ENCODE measurements around the gene TMEM203.

Gene TMEM203

GRCh38 chr9:137217276-137218211 is 12.1 kb upstream of the TMEM203 start:
- DNase-seq: no peak

- no peak for DNase-seq
Observed at GRCh38 chr9:137216188-137216965, 10.9 kb upstream of the TMEM203 start.

DNA sequence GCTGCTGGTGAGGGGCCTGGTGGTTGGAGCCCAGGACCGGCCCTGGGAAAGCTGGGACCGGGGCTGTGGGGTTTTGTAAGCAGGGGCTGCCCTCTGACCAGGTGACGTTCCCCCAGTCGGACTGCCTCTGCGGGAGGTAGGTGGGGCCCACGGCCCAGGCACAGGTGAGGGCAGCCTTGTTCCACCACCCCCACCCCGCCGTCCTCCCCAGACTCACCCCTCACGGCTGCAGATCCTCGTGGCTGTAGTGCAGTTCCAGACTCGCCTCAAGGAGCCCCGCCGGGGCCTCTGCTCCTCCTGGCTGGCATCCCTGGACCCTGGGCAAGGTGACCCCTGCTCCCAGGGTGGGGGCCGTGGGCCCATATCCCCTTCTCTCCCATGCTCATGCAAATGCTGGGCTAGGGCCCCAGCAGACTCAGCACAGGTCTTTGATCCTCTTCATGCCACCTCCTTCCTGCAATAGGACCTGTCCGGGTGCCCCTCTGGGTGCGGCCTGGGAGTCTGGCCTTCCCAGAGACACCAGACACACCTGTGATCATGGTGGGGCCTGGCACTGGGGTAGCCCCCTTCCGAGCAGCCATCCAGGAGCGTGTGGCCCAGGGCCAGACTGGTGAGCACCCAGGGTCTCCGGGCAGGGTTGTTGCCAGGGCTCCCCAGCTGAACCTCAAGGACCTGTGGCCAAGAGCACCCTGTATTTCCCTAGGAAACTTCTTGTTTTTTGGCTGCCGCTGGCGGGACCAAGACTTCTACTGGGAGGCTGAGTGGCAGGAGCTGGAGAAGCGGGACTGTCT is 9.9 kb upstream of the TMEM203 start:
- no peak for DNase-seq

- no peak for DNase-seq
Observed at GRCh38 chr9:137214620-137215019, 9.2 kb upstream of the TMEM203 start.

DNA sequence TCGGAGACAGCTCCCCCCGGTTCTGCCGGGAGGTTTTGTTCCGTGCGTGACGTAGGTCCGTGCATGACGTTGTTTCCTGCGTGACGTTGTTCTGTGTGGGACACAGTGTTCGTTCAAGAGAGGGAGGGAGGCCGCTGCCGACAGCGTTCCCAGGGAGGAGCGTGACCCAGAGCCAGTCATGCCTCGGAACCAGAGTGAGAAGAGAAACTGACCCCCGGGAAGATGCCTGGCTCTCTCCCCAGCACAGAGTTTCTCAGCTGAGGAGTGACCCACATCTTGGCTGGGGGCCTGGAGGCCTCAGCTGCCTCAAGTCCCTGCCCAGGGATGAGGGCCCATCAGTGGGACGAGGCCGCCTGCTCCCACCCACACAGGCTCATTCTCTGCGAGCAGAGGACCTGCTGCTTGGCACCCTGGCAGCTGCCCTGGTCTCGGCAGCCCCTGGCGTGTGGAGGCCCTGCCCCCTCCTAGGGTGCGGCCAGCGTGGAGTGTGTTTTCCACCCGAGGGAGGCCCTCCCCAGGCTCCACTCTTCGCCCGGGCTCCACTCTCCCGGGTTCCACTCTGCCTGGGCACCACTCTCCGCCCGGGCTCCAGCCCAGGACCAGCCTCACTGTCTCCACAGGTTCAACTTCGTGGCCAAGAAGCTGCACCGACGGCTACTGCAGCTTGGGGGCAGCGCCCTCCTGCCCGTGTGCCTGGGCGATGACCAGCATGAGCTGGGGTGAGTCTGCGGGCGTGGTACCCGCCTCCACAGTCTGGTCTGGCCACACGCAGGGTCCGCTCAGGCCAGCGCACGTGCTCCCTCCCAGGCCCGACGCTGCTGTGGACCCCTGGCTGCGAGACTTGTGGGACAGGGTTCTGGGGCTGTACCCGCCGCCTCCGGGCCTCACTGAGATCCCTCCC is 8.0 kb upstream of the TMEM203 start:
- DNase-seq: no peak

DNA sequence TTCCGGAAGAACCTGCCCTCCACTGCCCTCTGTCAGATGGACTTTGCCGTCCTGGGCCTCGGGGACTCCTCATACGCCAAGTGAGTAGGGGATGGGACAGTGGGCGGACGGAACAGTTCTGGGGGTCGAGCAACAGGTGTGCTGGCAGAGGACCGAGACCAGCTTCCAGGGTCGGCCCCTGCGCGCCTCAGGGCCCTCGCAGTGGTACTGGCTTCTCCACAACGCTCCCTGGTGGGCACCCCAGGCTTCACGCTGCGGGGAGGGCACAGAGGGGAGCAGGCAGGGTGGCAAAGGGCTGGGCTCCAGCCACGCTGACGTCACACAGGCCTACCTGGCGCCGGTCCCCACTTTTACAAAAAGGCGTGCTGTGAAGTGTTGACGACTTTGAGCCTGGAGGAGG is 7.1 kb upstream of the TMEM203 start:
- DNase-seq: no peak

DNA sequence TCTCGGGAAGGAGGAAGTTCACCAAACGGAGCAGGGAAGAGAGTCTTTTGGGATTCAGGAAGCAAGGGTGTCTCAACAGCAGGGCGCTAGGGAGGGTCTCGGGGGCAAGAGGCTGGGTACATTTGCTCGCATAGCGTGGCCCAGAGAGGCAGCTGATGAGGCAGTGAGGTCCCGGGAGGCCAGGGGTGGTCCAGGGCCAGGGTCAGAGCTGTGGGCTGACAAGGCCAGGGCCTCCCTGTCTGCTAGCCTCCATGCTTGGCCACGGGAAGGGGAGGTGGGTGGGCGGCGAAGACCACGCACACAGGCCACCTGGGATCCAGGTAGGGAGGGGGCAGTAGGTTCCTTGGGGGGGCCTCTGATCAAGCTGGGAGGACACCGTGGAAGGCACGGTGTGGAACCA is 6.1 kb upstream of the TMEM203 start:
- DNase-seq: no peak

GRCh38 chr9:137206602-137207001 is 1.2 kb upstream of the TMEM203 start:
- DNase-seq: peak; percentile 61

DNA sequence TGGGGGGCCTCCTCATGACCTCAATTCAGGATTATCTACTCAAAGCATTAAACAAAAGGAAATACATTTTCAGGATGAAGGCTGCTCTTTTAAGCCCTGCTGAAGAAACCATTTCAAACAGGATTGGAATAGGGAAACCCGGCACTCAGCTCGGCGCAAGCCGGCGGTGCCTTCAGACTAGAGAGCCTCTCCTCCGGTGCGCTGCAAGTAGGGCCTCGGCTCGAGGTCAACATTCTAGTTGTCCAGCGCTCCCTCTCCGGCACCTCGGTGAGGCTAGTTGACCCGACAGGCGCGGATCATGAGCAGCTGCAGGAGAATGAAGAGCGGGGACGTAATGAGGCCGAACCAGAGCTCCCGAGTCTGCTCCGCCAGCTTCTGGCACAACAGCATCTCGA is 720 bp downstream of the TMEM203 start:
- no peak for DNase-seq

DNA sequence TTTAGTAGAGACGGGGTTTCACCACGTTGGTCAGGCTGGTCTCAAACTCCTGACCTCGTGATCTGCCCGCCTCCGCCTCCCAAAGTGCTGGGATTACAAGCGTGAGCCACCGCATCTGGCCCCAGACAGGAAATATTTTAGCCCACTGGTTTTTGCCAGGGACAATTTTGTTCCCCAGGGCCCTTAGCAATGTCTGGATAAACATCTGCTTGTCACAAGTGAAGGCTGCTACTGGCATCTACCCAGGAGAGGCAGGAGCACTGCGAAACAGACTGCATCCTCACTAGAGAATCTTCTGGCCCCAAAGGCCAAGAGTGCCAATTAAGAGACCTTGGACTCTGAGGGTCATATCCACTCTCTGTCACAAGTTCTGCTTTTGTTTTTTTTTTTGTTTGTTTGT is 2.5 kb downstream of the TMEM203 start:
- peak; percentile 43 for DNase-seq

GRCh38 chr9:137201205-137201868 is 4.1 kb downstream of the TMEM203 start:
- DNase-seq: no peak

DNA sequence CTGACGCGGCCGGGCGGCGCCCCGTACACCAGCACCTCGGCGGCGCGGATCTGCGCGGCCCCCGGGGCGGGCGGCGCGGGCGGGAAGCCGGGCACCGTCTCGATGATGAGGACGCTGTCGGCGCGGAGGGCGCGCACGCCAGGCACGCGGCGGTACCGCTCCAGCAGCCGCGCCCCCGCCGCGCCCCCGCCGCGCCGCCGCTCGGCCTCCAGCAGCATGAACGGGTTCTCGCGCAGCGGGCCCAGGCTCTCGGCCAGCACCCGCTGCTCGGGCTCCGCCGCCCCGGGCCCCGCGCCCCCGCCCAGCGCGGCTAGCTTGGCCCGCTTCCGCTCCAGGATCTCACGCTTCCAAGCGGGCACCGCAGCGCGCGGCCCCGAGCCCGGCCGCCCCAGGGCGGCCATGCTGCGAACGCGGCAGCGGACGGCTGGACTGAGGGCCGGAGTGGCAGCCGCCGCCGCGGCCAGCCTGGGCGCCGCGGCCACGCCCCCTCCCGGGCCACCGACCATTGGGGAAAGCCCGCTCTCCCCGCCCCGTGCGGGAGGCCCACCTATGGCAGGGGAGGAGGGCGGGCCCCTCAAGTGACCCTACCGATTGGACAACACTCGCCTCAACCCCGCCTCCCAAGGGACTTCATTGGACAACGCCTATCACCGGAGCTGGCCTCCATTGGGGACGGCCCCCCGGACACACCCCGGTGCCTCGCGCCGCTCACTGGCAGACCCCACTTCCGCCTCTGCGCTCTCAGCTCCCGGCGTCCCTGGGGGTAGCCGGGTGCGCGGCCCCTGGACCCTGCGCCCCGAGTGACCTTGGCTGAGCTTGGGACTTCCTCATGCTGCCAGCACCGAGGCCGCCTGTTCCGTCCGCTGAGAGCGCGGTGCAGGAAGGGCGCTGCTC is 4.9 kb downstream of the TMEM203 start, which contains the start of gene TPRN:
TSS of gene TPRN (minus strand) at position 431 of the 894 bp plus-strand sequence. CDS start at position 401, 30 bp downstream.
- peak; percentile 100 for DNase-seq

- DNase-seq: no peak
Observed at GRCh38 chr9:137199411-137200121, 5.9 kb downstream of the TMEM203 start.

- DNase-seq: no peak
Observed at GRCh38 chr9:137198902-137199283, 6.6 kb downstream of the TMEM203 start.

GRCh38 chr9:137198051-137198901 is 7.2 kb downstream of the TMEM203 start:
- DNase-seq: no peak

- no peak for DNase-seq
Observed at GRCh38 chr9:137195525-137196220, 9.8 kb downstream of the TMEM203 start.

DNA sequence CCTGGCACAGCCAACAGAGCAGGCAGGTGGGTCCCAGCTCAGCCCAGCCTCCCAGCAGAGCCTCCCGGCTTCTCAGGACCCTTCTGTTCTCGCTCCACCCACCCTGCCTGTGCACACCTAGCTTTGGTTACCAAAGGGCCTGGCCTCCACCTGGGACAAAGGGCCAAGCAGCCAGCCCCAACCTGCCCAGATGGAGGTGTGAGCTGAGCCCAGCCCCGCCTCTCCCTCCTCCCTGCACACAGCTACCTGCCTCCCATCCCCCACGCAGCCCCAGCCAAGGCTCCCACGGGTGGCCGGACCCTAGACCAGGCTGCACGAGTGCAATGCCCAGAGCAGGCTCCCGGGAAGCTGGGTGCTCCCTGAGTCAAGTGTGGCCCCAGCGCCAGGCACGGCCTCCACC is 10.5 kb downstream of the TMEM203 start:
- no peak for DNase-seq

DNA sequence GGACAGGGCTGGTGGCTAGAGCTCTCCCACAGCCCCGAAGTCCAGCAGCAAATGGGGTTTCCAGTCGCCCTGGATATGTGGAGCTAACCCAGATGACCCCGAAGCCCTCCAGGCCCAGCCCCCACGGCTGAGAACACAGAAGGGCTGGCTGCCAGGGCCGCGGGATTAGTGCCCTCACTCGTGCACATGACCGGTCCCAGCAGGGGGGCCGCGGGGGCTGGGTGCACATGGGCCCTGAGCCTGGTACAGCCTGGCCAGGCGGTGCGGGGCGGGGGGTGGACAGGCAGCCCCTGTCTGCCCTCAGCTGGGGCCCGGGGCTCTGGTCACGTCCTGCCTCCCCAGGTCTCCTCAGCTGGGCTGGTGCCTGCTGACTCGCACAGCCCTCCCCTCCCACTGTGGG is 11.1 kb downstream of the TMEM203 start:
- DNase-seq: no peak

Data from hematopoietic multipotent progenitor cell treated with erythropoietin and hydrocortisone succinate and interleukin-3 and kit ligand, for 6 days (in vitro differentiated cells).